Raji (cell line): Measurements from ENCODE around the gene IVNS1ABP.
A peak's percentile ranks its signal among the peaks of the same experiment; 100 is the strongest.

Experiments
- POLR2A ChIP-seq: IDR thresholded peaks from 2 replicates; pipeline ENCODE4 v1.6.1; 2011; ENCODE audit warnings: low read depth, low read length, control low read depth; ENCODE audit not compliant: insufficient read depth

The IVNS1ABP gene

DNA sequence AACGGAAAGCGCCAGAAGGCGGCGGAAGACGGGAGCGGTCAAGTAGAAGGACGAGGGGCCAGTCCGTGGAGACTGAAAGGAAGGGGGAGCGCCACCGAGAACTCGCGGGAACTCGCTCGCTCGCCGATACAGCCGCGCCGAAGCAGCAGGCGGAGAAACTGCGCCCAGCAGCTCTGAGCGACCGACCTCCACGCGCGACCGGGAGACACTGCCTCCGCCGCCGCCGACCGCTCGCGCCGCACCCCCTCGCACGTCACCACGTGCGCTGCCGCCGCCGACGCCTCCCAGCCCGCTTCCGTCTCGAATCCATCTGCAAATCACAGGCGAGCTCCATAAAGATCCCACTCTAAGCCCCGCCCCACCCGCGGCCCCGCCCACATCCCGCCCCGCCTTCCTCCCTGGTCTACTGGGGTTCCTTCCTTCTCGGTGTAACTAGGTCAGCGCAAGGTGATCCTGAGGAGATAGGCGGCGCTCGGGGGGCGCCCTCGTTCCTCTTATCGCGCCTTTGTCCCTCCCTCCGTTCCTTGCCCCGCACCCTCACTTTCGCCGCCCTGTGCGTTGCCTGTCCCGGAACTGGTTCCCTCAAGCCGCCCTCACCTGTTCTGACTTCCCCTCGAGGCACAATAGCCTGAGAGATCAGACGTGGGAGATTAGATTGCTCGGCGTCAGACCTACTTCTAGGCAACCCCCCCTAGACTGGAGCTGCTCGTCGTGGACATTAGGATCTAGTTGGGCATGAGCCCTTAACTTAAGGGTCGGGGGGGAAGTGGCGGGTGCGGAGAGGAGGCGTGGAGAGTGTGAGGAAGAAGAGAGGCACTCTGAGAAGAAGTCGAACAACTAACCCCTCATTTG is at the start of gene IVNS1ABP:
TSS of gene IVNS1ABP (minus strand) at position 210 of the 852 bp plus-strand sequence. CDS start 7,750 bp downstream, outside the sequence.
- TF ChIP-seq POLR2A: peak; percentile 96

- TF ChIP-seq POLR2A: no peak
These were observed 48.9 kb upstream of the IVNS1ABP start for GRCh38 chr1:185365951-185366350.

DNA sequence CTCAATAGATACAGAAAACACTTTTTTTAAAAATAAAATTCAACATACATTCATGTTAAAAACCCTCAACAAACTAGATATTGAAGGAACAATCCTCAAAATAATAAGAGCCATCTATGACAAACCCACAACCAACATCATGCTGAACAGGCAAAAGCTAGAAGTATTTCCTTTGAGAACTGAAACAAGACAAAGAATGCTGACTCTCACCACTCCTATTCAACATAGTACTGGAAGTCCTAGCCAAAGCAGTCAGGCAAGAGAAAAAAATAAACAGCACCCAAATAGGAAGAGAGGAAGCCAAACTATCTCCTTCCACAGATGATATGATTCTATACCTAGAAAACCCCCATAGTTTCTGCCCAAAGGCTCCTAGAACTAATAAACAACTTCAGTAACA is 46.2 kb upstream of the IVNS1ABP start:
- no peak for TF ChIP-seq POLR2A

- no peak for TF ChIP-seq POLR2A
These were observed 43.7 kb upstream of the IVNS1ABP start for GRCh38 chr1:185360714-185361113.

- TF ChIP-seq POLR2A: no peak
These were observed 41.9 kb upstream of the IVNS1ABP start for GRCh38 chr1:185358957-185359356.

DNA sequence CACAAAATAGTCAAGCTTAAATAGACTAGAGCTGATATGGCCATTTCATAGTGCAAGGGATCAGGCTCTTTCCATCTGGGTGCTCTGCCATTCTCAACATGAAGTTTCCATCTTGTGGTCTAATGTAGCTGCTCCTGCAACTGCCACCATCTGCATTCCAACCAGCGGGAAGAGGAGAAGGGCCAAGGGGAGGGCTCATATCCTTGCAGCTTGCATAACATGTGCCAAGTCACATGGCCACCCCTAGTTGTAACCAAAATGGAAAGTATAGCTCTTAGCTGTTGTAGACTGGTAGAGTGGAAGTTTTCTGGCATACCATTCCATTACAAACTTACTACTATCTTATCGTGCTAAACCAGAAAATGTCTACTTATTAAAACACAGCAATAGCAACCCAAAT is 38.9 kb upstream of the IVNS1ABP start:
- TF ChIP-seq POLR2A: no peak

DNA sequence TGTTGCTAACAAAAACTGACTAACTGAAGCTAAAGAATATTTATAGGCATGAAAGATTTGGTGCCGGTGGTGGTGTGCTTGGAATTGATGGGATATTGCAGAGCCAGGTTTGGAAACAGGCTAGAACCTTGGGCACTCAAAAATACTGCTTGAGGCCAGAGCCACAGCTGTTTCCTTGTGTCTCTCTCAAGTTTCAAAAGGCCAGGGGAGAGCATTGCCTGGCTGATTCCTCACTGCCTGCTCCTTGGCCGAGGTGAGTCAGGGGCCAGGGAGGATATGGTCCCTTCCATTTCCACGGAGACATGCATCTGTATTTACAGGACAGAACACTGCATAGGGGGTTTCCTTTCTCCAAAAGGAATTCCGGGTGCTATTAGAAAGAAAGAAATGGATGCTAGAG is 36.1 kb upstream of the IVNS1ABP start:
- no peak for TF ChIP-seq POLR2A

GRCh38 chr1:185351734-185352466 is 34.9 kb upstream of the IVNS1ABP start:
- TF ChIP-seq POLR2A: no peak

- TF ChIP-seq POLR2A: no peak
These were observed 33.0 kb upstream of the IVNS1ABP start for GRCh38 chr1:185350027-185350442.

DNA sequence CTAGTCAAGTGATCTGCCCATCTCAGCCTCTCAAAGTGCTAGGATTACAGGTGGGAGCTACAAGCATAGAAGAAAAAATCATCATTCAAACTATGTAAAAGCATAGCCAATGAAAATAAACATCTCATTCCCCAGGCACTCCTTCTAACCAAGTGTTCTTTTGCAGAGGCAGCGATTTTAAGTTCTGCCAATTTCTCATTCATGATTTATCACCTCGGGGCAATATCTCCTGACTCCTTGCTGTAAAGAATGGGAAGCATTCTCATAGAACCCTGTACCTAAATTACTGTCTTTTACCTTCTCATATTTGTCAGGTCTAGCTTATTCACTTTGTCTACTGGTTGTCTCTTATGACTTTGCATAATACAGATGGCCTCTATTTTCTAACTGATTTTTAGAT is 32.5 kb upstream of the IVNS1ABP start:
- no peak for TF ChIP-seq POLR2A

DNA sequence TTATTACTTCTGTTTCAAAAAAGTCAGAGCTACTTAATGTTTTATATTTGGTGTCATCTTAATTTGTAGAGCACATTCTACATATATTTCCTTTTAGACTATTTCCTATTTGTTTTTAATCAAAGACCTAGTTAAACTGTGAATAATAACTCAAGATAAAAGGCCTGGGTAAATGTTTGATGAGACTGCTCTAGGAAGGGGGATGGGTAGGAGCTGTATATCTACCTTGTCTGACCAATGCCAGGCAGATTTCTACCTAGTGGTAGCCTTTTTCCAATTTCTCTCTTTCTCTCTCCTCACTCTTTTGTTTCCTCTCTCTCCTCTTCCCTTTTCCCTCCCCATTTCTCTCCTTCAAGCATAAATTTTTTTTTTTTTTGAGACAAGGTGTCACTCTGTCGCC is 31.9 kb upstream of the IVNS1ABP start:
- no peak for TF ChIP-seq POLR2A

DNA sequence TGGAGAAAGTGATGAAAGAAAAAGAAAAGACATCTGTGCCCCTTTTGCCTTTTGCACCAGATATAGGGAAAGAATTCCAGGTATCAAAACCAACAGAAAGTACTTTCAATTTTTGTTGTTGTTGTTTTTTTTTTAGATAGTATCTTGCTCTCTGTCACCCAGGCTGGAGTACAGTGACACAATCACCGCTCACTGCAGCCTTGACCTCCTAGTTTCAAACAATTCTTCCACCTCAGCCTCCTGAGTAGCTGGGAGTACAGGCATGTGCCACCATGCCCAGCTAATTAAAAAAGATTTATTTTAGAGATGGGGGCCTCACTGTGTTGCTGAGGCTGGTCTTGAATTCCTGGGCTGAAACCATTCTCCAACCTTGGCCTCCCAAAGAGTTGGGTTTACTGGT is 31.3 kb upstream of the IVNS1ABP start:
- no peak for TF ChIP-seq POLR2A

DNA sequence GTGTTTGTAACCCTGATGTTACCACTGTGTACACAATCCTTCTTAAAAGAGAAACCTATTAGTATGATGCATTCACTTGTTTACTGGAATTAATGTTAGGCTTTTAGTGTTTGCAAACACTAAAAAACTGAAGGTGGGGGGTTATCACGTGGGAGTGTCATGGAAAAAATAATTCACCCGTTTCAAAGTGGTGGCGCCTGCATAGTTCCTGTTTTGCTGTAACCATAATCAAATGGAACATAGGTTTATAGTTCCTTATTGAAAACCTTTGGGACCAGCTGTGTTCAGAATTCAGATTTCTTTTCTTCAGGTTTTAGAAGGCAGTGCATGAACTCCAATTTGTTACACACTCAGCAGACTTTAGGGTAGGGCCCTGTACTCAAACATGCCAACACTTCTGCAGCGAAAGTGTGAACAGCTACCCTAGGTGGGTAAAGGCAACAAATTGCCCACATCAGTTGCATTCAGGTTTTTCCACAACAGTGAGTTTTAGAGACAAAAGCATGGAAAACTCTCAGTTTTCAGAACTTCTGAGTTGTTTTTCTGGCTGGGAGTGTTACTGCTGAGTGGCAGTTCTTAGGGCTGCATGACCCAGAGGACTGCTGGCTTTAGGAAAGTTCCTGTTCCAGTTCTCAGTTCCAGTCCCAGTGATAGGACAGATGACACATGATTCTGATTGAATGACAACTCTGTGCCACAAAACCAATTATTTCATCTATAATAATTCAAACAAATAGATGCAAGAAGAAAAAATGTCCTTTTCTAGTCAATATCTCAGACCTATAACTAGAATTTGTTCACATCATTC is 29.1 kb upstream of the IVNS1ABP start:
- TF ChIP-seq POLR2A: no peak

DNA sequence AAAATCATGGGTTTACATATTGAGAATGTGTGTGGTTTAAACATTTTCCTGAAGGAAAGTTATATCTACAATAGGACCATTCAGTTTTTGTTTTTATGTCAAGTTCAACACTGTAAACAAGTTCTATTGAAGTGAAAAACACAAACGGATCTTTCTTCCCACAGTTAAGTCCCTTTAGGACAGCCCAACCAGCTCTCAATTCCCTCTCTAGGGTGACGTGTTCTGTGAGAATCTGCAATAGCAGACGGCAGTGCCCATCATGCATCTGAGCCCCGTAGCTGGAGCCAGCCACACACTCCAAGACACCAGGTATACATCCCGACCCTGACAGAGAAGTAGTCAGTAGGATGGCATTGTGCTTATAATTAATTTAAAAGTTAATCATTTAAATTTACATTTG is 26.3 kb upstream of the IVNS1ABP start:
- no peak for TF ChIP-seq POLR2A

DNA sequence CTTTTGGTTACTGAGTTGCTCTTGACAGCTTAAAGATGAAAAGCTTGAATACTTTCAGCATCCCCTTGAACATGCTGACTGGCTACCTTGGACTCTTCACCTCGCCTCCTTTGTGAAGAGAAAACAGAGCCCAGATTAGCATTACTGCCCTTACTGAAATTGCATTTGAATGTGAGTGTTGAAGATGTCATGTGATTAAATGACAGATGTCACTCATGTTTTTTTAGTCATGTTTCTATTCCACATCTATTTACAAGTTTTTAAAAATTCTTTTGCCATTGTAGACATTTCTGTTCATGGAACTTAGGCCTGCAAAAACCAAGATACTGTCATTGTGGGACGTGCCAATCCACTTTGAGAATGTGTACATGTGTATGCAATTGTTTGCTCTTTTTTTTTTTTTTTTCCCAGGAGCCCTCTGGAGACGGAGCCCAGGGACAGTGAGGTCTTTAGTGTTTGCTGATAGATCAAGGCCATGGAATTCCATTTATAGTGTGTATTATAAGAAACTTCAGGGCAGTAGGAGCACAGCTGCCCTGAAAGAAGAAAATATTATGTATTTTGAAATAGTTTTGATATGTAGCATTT is 25.7 kb upstream of the IVNS1ABP start:
- no peak for TF ChIP-seq POLR2A
